K562 (cell line): ENCODE measurements around the gene PTGER3. TPM values are rescaled to one million over a fixed set of nuclear protein-coding genes. Genes with fewer than 3 reads are reported as not detected.

ENCODE experiments used
- ATAC-seq: fragments of 200-7000 bp; cut with Tn5 transposase; 3 replicates; pipeline ENCODE4 v1.9.1; 2020; ENCODE audit warnings: moderate library complexity
- BruUV-seq: library from RNA; stranded (reverse); fragments of 400-500 nt; replicated peaks from 2 replicates; lab custom pipeline; 2021; lab: Mats Ljungman, UMichigan
- CTCF ChIA-PET: fragments of 300-600 bp; formaldehyde crosslinking; extraction: SDS; loops from one replicate; lab custom pipeline; 2021; ENCODE audit warnings: low intra/inter-chr PET ratio; lab: Yijun Ruan, JAX
- POLR2A ChIA-PET: fragments of 300-600, 350-650 bp; sonication (Branson Sonifier 250); formaldehyde crosslinking; extraction: SDS; loops from one replicate; lab custom pipeline; 2021; ENCODE audit warnings: antibody characterized with exemption, inconsistent platforms; lab: Yijun Ruan, JAX
- DNase-seq, 4 experiments: peaks; one replicate each; pipeline versions ENCODE4 v3.0.0 to v3.0.0-alpha.2; 2011 to 2018; ENCODE audit warnings: low spot score in 3 of 4, mixed read lengths in 3 of 4; ENCODE audit errors: extremely low read depth in 1 of 4
- FAIRE-seq: peaks from 2 replicates; lab custom pipeline; 2011; peaks lifted over from hg19 to GRCh38; lab: Jason Lieb, UNC
- H2AFZ ChIP-seq: 2 replicates; pipeline ENCODE4 v1.6.0; 2011; ENCODE audit warnings: low read depth, low read length, control low read depth, inconsistent platforms
- H3K27ac ChIP-seq: fragments of 200-600 bp; 3 replicates; pipeline ENCODE4 v1.8.0; 2011; ENCODE audit warnings: low read depth, mild to moderate bottlenecking, control low read depth, inconsistent platforms, low read length, moderate library complexity, mixed read lengths; ENCODE audit errors: extremely low read depth
- H3K27me3 ChIP-seq, 2 experiments: fragments of 300-600 bp in 1 of 2; 2 replicates in 1 of 2; 3 replicates in 1 of 2; pipeline versions ENCODE4 v1.6.0 to v1.8.0; 2011; ENCODE audit warnings: inconsistent platforms in 2 of 2, low read length in 2 of 2, mild to moderate bottlenecking in 1 of 2, mixed read lengths in 1 of 2, moderate library complexity in 1 of 2; ENCODE audit not compliant: control insufficient read depth in 2 of 2, insufficient read depth in 2 of 2
- H3K36me3 ChIP-seq: fragments of 300-600 bp; 3 replicates; pipeline ENCODE4 v1.8.0; 2011; ENCODE audit warnings: mild to moderate bottlenecking, low read length, inconsistent platforms; ENCODE audit not compliant: control insufficient read depth, insufficient read depth
- H3K4me1 ChIP-seq, 2 experiments: fragments of 200-600 bp in 1 of 2; replicated peaks in 1 of 2; 2 replicates in 1 of 2; 3 replicates in 1 of 2; pipeline versions ENCODE4 v1.5.1 to v1.8.0; 2011; ENCODE audit warnings: inconsistent platforms in 2 of 2, low read length in 2 of 2, mild to moderate bottlenecking in 1 of 2, mixed read lengths in 1 of 2, moderate library complexity in 1 of 2; ENCODE audit not compliant: control insufficient read depth in 2 of 2, insufficient read depth in 2 of 2
- H3K4me2 ChIP-seq: 2 replicates; pipeline ENCODE4 v1.6.1; 2011; ENCODE audit warnings: low read length, control low read depth, inconsistent platforms, mixed read lengths; ENCODE audit not compliant: insufficient read depth
- H3K4me3 ChIP-seq: fragments of 200-600 bp; sonication (generic), shearing (Covaris generic); 2 replicates; pipeline ENCODE4 v1.5.1; 2016; ENCODE audit warnings: control low read depth, inconsistent platforms
- H3K79me2 ChIP-seq: fragments of 200-600 bp; 3 replicates; pipeline ENCODE4 v1.8.0; 2011; ENCODE audit warnings: low read length, inconsistent platforms; ENCODE audit not compliant: control insufficient read depth, insufficient read depth
- H3K9ac ChIP-seq, 2 experiments: 2 replicates each; pipeline versions ENCODE4 v1.6.0 to v1.6.1; 2011; ENCODE audit warnings: low read depth in 2 of 2, low read length in 2 of 2, control low read depth in 1 of 2, inconsistent platforms in 1 of 2, mild to moderate bottlenecking in 1 of 2, mixed read lengths in 1 of 2; ENCODE audit not compliant: insufficient read depth in 1 of 2
- H3K9me1 ChIP-seq: one replicate; pipeline ENCODE4 v1.6.0; 2011; ENCODE audit warnings: inconsistent platforms, mild to moderate bottlenecking, low read length, moderate library complexity; ENCODE audit not compliant: control insufficient read depth, insufficient read depth
- H3K9me3 ChIP-seq: replicated peaks from 2 replicates; pipeline ENCODE4 v1.5.1; 2011; ENCODE audit warnings: low read depth, low read length, inconsistent platforms; ENCODE audit not compliant: control insufficient read depth, insufficient read depth
- H4K20me1 ChIP-seq: replicated peaks from 2 replicates; pipeline ENCODE4 v1.6.1; 2011; ENCODE audit warnings: low read length, inconsistent platforms, mixed read lengths; ENCODE audit not compliant: control insufficient read depth, insufficient read depth
- CBX1 ChIP-seq: sonication (generic); IDR thresholded peaks from 2 replicates; pipeline ENCODE4 v1.6.1; 2016; ENCODE audit warnings: antibody characterized with exemption, low read depth, mild to moderate bottlenecking
- EGR1 ChIP-seq: fragments of 450-650 bp; conservative IDR thresholded peaks from 2 replicates; pipeline ENCODE4 v1.6.1; 2017; ENCODE audit warnings: mild to moderate bottlenecking
- MED1 ChIP-seq: sonication (generic); formaldehyde crosslinking; IDR thresholded peaks from 2 replicates; pipeline ENCODE4 v1.8.1; 2023; ENCODE audit warnings: missing genetic modification reagents, borderline replicate concordance
- NONO ChIP-seq, 2 experiments: fragments of 200-400 bp in 1 of 2; fragments of 450-650 bp in 1 of 2; formaldehyde crosslinking in 1 of 2; IDR thresholded peaks; 2 replicates each; pipeline ENCODE4 v1.6.1; 2017; ENCODE audit warnings: low read depth in 2 of 2, mild to moderate bottlenecking in 2 of 2, moderate library complexity in 2 of 2, low read length in 1 of 2
- PATZ1 ChIP-seq: fragments of 250-450 bp; sonication (Bioruptor Pico); IDR thresholded peaks from 2 replicates; pipeline ENCODE4 v1.5.0; 2020; ENCODE audit warnings: mild to moderate bottlenecking, borderline replicate concordance
- RBM15 ChIP-seq: fragments of 200-400 bp; formaldehyde crosslinking; IDR thresholded peaks from 2 replicates; pipeline ENCODE4 v1.6.1; 2018; ENCODE audit warnings: mild to moderate bottlenecking, low read length, moderate library complexity; ENCODE audit not compliant: insufficient read depth
- TEAD4 ChIP-seq, 2 experiments: sonication (generic) in 1 of 2; formaldehyde crosslinking in 1 of 2; IDR thresholded peaks; 2 replicates each; pipeline versions ENCODE4 v1.6.1 to v1.8.0; 2012 to 2022; ENCODE audit warnings: borderline replicate concordance in 1 of 2, inconsistent platforms in 1 of 2, low read length in 1 of 2, mild to moderate bottlenecking in 1 of 2, missing genetic modification reagents in 1 of 2
- U2AF2 ChIP-seq: fragments of 200-400 bp; formaldehyde crosslinking; optimal IDR thresholded peaks from 2 replicates; pipeline ENCODE3; 2017; ENCODE audit warnings: low read depth, mild to moderate bottlenecking, low read length
- ZBTB33 ChIP-seq: sonication (generic); formaldehyde crosslinking; IDR thresholded peaks from 2 replicates; pipeline ENCODE4 v1.8.1; 2023; ENCODE audit warnings: mild to moderate bottlenecking, missing genetic modification reagents
- ZHX1 ChIP-seq: fragments of 150-350 bp; conservative IDR thresholded peaks from 2 replicates; pipeline ENCODE4 v1.6.1; 2014; ENCODE audit warnings: low read length
- ZNF316 ChIP-seq: fragments of 450-650 bp; IDR thresholded peaks from 2 replicates; pipeline ENCODE4 v1.6.1; 2016
- ZNF766 ChIP-seq: fragments of 200-800 bp; sonication (Bioruptor generic); conservative IDR thresholded peaks from 2 replicates; pipeline ENCODE4 v1.6.1; 2016; ENCODE audit warnings: missing genetic modification characterization, missing compliant biosample characterization
- WGBS: fragments of 100-300 bp; shearing (Covaris generic); methylation state at CpG from one replicate; pipeline ENCODE4 v1.1.6; 2016; ENCODE audit warnings: low coverage, mixed read lengths; ENCODE audit not compliant: insufficient coverage; ENCODE audit errors: missing lambda C conversion rate; 5-methylcytosine and 5-hydroxymethylcytosine counted together
- in situ Hi-C: fragments of 300-500 bp; cut with MboI; formaldehyde crosslinking; loops from 4 replicates; pipeline ENCODE4 v1.15.0; 2018; ENCODE audit warnings: inconsistent platforms, mixed read lengths
- intact Hi-C: fragments of 100-400 bp; cut with micrococcal nuclease; formaldehyde crosslinking; loops from 2 replicates; pipeline ENCODE4 v1.14.2; 2022
- polyA plus RNA-seq, 8 experiments: library from polyadenylated mRNA; depleted of rRNA in 4 of 8; stranded (reverse) in 5 of 8; unstranded in 3 of 8; fragments of >200 nt; fragmentation: Nextera tagmentation in 2 of 8; fragmentation: Illumina TruSeq in 1 of 8; extraction: Ambion mirVana in 2 of 8; extraction: Trizol in 1 of 8; gene quantifications; 2 replicates each; pipeline versions ENCODE4 v1.2.1 to v1.2.3, GENCODE V29; 2011 to 2014; ENCODE audit warnings: inconsistent platforms in 1 of 8, missing spikeins in 1 of 8
- total RNA-seq, 7 experiments: library from RNA; depleted of rRNA in 6 of 7; stranded (reverse); fragments of >200 nt in 6 of 7; fragmentation: Illumina TruSeq in 2 of 7; extraction: Trizol in 2 of 7; gene quantifications; 2 replicates each; pipeline versions ENCODE4 v1.2.1 to v1.2.3, GENCODE V29; 2011 to 2021; ENCODE audit warnings: low replicate concordance in 1 of 7

Gene PTGER3
- total and polyA plus RNA-seq, 9 of the 15 experiments (the other 6 are each of a cell fraction or from before 2014, with no cell fraction given), result 3.8 to 28.5 (median 14.2) TPM

GRCh38 chr1:70979313-70979712, 68.3 kb downstream of the PTGER3 start:
- peak overlapping the region; percentile 22; the same call in 1 of the 2 replicates for H2AFZ ChIP-seq
- ChIA-PET CTCF (no interaction called here), POLR2A (interaction anchor here (0.6 to 0.7 kb wide), 2 partner anchors 86 to 412 kb away, joined by 3 to 4 read pairs; no protein-coding TSS in a partner anchor)
- intact Hi-C loops (no loop called here), in situ Hi-C loops (no loop called here)
- no peaks in the 10 kb centered on the region for H3K27me3 ChIP-seq
- no peak overlapping the region for H3K4me2 ChIP-seq
- H3K4me1 ChIP-seq, result no peaks in the 10 kb centered on the region; a peak in 2 of 5 replicates
- DNase-seq (no peak), ATAC-seq (no peak), FAIRE-seq (no peak)
- H3K27ac ChIP-seq, result peak overlapping the region; percentile 25; the same call in 1 of the 3 replicates
- H3K79me2 ChIP-seq, result no peaks in the 10 kb centered on the region; the same call in 2 of the 3 replicates
- H3K9ac ChIP-seq, result no peak overlapping the region
- no peaks in the 10 kb centered on the region; the same call in 2 of the 3 replicates for H3K36me3 ChIP-seq
- no peaks in the 10 kb centered on the region for H3K9me3 ChIP-seq
- BruUV-seq, result no TSS peak
- 12% methylated on average over 4 of the region's 4 CpGs for WGBS
- no peak overlapping the region for H3K4me3 ChIP-seq
- H3K9me1 ChIP-seq, result no peaks in the 10 kb centered on the region
- no peaks in the 10 kb centered on the region for H4K20me1 ChIP-seq
- TF ChIP-seq RBM15, result no peak
- no peak for TF ChIP-seq MED1
- TF ChIP-seq PATZ1 (CRISPR knock-in tag), result no peak
- no peak for TF ChIP-seq CBX1
- TF ChIP-seq TEAD4 (IDR thresholded peaks at IDR 0.05; ENCODE audit: low read length), result no peak
- TF ChIP-seq TEAD4 (CRISPR knock-in tag; IDR thresholded peaks at IDR 0.05; ENCODE audit: borderline replicate concordance), result no peak
- TF ChIP-seq EGR1, result no peak
- no peak for TF ChIP-seq ZNF766 (CRISPR knock-in tag)
- no peak for TF ChIP-seq ZHX1
- TF ChIP-seq ZBTB33 (CRISPR knock-in tag), result no peak
- TF ChIP-seq ZNF316, result peak; percentile 91
- no peak for TF ChIP-seq NONO (IDR thresholded peaks at IDR 0.05; ENCODE audit: low read depth in 2 of 2, low read length in 1 of 2)
- TF ChIP-seq U2AF2, result no peak
